Ishikawa (cell line): ENCODE results near the gene RNF150.

Experiments
- CEBPB ChIP-seq: IDR thresholded peaks from 2 replicates; pipeline ENCODE4 v1.6.1; 2012
- CREB1 ChIP-seq: IDR thresholded peaks from 2 replicates; pipeline ENCODE4 v1.6.1; 2012; ENCODE audit warnings: low read depth
- EGR1 ChIP-seq: IDR thresholded peaks from 2 replicates; pipeline ENCODE4 v1.6.1; 2012
- EP300 ChIP-seq: IDR thresholded peaks from 2 replicates; pipeline ENCODE4 v1.6.1; 2012; ENCODE audit warnings: borderline replicate concordance
- FOXM1 ChIP-seq: IDR thresholded peaks from 2 replicates; pipeline ENCODE4 v1.6.1; 2012; ENCODE audit warnings: low read depth, borderline replicate concordance
- NFIC ChIP-seq: IDR thresholded peaks from 2 replicates; pipeline ENCODE4 v1.6.1; 2012
- RAD21 ChIP-seq: IDR thresholded peaks from 2 replicates; pipeline ENCODE4 v1.6.1; 2012; ENCODE audit warnings: low read depth
- TAF1 ChIP-seq: IDR thresholded peaks from 2 replicates; pipeline ENCODE4 v1.6.1; 2012; ENCODE audit warnings: low read depth, mild to moderate bottlenecking
- TCF12 ChIP-seq: IDR thresholded peaks from 2 replicates; pipeline ENCODE4 v1.6.1; 2012; ENCODE audit warnings: low read depth
- TEAD4 ChIP-seq: IDR thresholded peaks from 2 replicates; pipeline ENCODE4 v1.6.1; 2012
- USF1 ChIP-seq: IDR thresholded peaks from 2 replicates; pipeline ENCODE4 v1.6.1; 2012
- YY1 ChIP-seq: IDR thresholded peaks from 2 replicates; pipeline ENCODE4 v1.6.1; 2012; ENCODE audit warnings: low read depth
- ZBTB7A ChIP-seq: IDR thresholded peaks from 2 replicates; pipeline ENCODE4 v1.6.1; 2012; ENCODE audit warnings: low read depth
- TF ChIP-seq, protein P1 (sequence below): IDR thresholded peaks from 2 replicates; pipeline ENCODE4 v1.6.1; 2012; ENCODE audit warnings: low read depth, mild to moderate bottlenecking
- TF ChIP-seq, protein P2 (sequence below): IDR thresholded peaks from 2 replicates; pipeline ENCODE4 v1.6.1; 2012

RNF150 gene

GRCh38 chr4:141009931-141010330, 123.3 kb downstream of the RNF150 start:
- TF ChIP-seq, protein P1, sequence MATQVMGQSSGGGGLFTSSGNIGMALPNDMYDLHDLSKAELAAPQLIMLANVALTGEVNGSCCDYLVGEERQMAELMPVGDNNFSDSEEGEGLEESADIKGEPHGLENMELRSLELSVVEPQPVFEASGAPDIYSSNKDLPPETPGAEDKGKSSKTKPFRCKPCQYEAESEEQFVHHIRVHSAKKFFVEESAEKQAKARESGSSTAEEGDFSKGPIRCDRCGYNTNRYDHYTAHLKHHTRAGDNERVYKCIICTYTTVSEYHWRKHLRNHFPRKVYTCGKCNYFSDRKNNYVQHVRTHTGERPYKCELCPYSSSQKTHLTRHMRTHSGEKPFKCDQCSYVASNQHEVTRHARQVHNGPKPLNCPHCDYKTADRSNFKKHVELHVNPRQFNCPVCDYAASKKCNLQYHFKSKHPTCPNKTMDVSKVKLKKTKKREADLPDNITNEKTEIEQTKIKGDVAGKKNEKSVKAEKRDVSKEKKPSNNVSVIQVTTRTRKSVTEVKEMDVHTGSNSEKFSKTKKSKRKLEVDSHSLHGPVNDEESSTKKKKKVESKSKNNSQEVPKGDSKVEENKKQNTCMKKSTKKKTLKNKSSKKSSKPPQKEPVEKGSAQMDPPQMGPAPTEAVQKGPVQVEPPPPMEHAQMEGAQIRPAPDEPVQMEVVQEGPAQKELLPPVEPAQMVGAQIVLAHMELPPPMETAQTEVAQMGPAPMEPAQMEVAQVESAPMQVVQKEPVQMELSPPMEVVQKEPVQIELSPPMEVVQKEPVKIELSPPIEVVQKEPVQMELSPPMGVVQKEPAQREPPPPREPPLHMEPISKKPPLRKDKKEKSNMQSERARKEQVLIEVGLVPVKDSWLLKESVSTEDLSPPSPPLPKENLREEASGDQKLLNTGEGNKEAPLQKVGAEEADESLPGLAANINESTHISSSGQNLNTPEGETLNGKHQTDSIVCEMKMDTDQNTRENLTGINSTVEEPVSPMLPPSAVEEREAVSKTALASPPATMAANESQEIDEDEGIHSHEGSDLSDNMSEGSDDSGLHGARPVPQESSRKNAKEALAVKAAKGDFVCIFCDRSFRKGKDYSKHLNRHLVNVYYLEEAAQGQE: no peak
- TF ChIP-seq CREB1 (no peak), FOXM1 (no peak), YY1 (no peak), NFIC (no peak), CEBPB (no peak), EGR1 (no peak), TCF12 (no peak), TAF1 (no peak), USF1 (no peak), ZBTB7A (no peak)
- TF ChIP-seq, protein P2, sequence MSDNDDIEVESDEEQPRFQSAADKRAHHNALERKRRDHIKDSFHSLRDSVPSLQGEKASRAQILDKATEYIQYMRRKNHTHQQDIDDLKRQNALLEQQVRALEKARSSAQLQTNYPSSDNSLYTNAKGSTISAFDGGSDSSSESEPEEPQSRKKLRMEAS: no peak

- TF ChIP-seq TCF12 (no peak), EP300 (no peak), FOXM1 (no peak), CEBPB (no peak), ZBTB7A (no peak), EGR1 (no peak), TAF1 (no peak), RAD21 (no peak), USF1 (no peak), NFIC (no peak), TEAD4 (no peak), CREB1 (no peak), YY1 (no peak)
- TF ChIP-seq, protein P1: no peak
- TF ChIP-seq, protein P2: no peak
These were observed 124.1 kb downstream of the RNF150 start for GRCh38 chr4:141009129-141009528.

- TF ChIP-seq, protein P1: no peak
- no peak for TF ChIP-seq NFIC
- no peak for TF ChIP-seq ZBTB7A
- TF ChIP-seq CREB1: no peak
- no peak for TF ChIP-seq YY1
- no peak for TF ChIP-seq FOXM1
- TF ChIP-seq TEAD4: no peak
- no peak for TF ChIP-seq TAF1
- TF ChIP-seq, protein P2: no peak
- no peak for TF ChIP-seq EP300
- no peak for TF ChIP-seq RAD21
- TF ChIP-seq EGR1: no peak
- no peak for TF ChIP-seq CEBPB
- no peak for TF ChIP-seq TCF12
- TF ChIP-seq USF1: no peak
These were observed 126.9 kb downstream of the RNF150 start for GRCh38 chr4:141006242-141006802.

DNA sequence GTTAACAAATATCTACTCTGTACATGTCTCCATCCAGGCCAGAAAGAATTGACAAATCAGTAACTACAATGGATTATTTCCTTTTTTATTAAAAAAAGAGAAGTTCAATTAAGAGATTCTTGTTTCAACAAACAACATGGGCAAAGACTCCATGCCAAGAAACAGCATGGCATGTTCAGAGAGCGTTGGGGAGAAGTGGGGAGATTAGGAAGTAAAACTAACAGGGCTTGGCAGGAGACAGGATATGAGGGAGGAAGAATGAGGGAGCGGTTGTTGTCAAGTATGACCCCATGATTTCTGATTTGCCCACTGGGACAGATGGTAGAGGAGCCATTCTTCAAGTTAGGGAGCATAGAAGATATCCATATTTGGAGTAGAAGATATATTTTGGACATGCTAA, 128.4 kb downstream of the RNF150 start:
- no peak for TF ChIP-seq FOXM1
- TF ChIP-seq YY1: no peak
- TF ChIP-seq ZBTB7A: no peak
- TF ChIP-seq NFIC: no peak
- TF ChIP-seq, protein P2: no peak
- no peak for TF ChIP-seq EGR1
- TF ChIP-seq TAF1: no peak
- TF ChIP-seq USF1: no peak
- TF ChIP-seq, protein P1: no peak
- TF ChIP-seq TEAD4: no peak
- no peak for TF ChIP-seq EP300
- no peak for TF ChIP-seq CREB1
- TF ChIP-seq TCF12: no peak
- no peak for TF ChIP-seq CEBPB
- no peak for TF ChIP-seq RAD21
